HepG2 (cell line): ENCODE results near the gene FTL.

Source experiments
- ATF1 ChIP-seq: IDR thresholded peaks from 2 replicates; pipeline ENCODE4 v1.6.1; 2016; ENCODE audit warnings: mild to moderate bottlenecking, control low read depth
- ELF1 ChIP-seq: sonication (generic); formaldehyde crosslinking; IDR thresholded peaks from 2 replicates; pipeline ENCODE4 v1.4.0; 2020; ENCODE audit warnings: missing genetic modification reagents
- PTBP1 ChIP-seq: fragments of 200-400 bp; formaldehyde crosslinking; IDR thresholded peaks from 2 replicates; pipeline ENCODE4 v1.6.1; 2018; ENCODE audit warnings: low read length, low read depth; ENCODE audit not compliant: poor library complexity, severe bottlenecking
- SUZ12 ChIP-seq: fragments of 150-350 bp; IDR thresholded peaks from 2 replicates; pipeline ENCODE4 v1.6.1; 2014; ENCODE audit warnings: low read depth, low read length
- ZNF441 ChIP-seq: sonication (generic); formaldehyde crosslinking; IDR thresholded peaks from 2 replicates; pipeline ENCODE4 v1.7.0; 2021; ENCODE audit warnings: missing genetic modification reagents, borderline replicate concordance
- TF ChIP-seq, protein P1 (sequence below): sonication (generic); formaldehyde crosslinking; IDR thresholded peaks from 2 replicates; pipeline ENCODE4 v1.4.0; 2020; ENCODE audit warnings: mild to moderate bottlenecking, missing genetic modification reagents, borderline replicate concordance
- TF ChIP-seq, protein P2 (sequence below), 2 experiments: IDR thresholded peaks; 2 replicates each; pipeline ENCODE4 v1.6.1; 2011 to 2012; ENCODE audit warnings: low read length in 2 of 2, borderline replicate concordance in 1 of 2, low read depth in 1 of 2, mild to moderate bottlenecking in 1 of 2, moderate library complexity in 1 of 2
- TF ChIP-seq, protein P3 (sequence below): IDR thresholded peaks from 2 replicates; pipeline ENCODE4 v1.6.1; 2016; ENCODE audit warnings: low read depth, missing genetic modification reagents, missing compliant biosample characterization

DNA sequence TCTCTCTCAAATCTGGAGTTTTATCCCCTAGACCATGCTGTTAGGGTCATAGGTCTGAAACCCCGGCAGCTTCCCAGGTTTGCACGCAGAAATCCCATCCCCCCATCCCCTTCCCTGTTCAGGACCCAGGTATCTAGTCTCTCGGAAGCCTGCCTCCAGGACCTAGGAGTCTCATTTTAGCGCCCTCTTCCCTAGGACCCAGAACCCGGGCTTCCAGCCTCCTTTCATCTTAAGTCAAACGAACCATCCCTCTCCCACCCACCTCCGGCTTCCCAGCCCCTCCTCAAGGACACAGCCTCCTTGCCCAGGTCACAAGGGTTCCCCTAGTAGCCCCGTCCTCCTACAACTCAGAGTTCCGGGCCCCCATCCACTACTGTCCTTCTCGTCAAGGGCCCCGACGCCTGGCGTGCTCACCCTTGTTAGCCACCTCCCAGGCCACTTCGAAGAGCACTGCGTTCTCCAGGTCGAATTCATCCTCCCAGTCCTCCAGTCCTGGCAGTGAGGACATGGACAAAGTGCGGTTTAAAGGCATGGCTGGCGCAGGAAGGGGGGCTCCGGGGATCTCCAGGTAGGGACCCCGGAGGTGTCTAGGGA lies 27.6 kb downstream of the FTL start:
- TF ChIP-seq ZNF441 (CRISPR knock-in tag), result no peak
- no peak for TF ChIP-seq ATF1 (CRISPR knock-in tag)
- TF ChIP-seq ELF1, result no peak
- TF ChIP-seq, protein P1, sequence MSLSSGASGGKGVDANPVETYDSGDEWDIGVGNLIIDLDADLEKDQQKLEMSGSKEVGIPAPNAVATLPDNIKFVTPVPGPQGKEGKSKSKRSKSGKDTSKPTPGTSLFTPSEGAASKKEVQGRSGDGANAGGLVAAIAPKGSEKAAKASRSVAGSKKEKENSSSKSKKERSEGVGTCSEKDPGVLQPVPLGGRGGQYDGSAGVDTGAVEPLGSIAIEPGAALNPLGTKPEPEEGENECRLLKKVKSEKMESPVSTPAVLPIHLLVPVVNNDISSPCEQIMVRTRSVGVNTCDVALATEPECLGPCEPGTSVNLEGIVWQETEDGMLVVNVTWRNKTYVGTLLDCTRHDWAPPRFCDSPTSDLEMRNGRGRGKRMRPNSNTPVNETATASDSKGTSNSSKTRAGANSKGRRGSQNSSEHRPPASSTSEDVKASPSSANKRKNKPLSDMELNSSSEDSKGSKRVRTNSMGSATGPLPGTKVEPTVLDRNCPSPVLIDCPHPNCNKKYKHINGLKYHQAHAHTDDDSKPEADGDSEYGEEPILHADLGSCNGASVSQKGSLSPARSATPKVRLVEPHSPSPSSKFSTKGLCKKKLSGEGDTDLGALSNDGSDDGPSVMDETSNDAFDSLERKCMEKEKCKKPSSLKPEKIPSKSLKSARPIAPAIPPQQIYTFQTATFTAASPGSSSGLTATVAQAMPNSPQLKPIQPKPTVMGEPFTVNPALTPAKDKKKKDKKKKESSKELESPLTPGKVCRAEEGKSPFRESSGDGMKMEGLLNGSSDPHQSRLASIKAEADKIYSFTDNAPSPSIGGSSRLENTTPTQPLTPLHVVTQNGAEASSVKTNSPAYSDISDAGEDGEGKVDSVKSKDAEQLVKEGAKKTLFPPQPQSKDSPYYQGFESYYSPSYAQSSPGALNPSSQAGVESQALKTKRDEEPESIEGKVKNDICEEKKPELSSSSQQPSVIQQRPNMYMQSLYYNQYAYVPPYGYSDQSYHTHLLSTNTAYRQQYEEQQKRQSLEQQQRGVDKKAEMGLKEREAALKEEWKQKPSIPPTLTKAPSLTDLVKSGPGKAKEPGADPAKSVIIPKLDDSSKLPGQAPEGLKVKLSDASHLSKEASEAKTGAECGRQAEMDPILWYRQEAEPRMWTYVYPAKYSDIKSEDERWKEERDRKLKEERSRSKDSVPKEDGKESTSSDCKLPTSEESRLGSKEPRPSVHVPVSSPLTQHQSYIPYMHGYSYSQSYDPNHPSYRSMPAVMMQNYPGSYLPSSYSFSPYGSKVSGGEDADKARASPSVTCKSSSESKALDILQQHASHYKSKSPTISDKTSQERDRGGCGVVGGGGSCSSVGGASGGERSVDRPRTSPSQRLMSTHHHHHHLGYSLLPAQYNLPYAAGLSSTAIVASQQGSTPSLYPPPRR (CRISPR knock-in tag), result no peak
- TF ChIP-seq, protein P2, sequence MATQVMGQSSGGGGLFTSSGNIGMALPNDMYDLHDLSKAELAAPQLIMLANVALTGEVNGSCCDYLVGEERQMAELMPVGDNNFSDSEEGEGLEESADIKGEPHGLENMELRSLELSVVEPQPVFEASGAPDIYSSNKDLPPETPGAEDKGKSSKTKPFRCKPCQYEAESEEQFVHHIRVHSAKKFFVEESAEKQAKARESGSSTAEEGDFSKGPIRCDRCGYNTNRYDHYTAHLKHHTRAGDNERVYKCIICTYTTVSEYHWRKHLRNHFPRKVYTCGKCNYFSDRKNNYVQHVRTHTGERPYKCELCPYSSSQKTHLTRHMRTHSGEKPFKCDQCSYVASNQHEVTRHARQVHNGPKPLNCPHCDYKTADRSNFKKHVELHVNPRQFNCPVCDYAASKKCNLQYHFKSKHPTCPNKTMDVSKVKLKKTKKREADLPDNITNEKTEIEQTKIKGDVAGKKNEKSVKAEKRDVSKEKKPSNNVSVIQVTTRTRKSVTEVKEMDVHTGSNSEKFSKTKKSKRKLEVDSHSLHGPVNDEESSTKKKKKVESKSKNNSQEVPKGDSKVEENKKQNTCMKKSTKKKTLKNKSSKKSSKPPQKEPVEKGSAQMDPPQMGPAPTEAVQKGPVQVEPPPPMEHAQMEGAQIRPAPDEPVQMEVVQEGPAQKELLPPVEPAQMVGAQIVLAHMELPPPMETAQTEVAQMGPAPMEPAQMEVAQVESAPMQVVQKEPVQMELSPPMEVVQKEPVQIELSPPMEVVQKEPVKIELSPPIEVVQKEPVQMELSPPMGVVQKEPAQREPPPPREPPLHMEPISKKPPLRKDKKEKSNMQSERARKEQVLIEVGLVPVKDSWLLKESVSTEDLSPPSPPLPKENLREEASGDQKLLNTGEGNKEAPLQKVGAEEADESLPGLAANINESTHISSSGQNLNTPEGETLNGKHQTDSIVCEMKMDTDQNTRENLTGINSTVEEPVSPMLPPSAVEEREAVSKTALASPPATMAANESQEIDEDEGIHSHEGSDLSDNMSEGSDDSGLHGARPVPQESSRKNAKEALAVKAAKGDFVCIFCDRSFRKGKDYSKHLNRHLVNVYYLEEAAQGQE (IDR thresholded peaks at IDR 0.05; ENCODE audit: borderline replicate concordance in 1 of 2, low read depth in 1 of 2, low read length in 2 of 2), result no peak
- no peak for TF ChIP-seq SUZ12
- no peak for TF ChIP-seq PTBP1
- TF ChIP-seq, protein P3, sequence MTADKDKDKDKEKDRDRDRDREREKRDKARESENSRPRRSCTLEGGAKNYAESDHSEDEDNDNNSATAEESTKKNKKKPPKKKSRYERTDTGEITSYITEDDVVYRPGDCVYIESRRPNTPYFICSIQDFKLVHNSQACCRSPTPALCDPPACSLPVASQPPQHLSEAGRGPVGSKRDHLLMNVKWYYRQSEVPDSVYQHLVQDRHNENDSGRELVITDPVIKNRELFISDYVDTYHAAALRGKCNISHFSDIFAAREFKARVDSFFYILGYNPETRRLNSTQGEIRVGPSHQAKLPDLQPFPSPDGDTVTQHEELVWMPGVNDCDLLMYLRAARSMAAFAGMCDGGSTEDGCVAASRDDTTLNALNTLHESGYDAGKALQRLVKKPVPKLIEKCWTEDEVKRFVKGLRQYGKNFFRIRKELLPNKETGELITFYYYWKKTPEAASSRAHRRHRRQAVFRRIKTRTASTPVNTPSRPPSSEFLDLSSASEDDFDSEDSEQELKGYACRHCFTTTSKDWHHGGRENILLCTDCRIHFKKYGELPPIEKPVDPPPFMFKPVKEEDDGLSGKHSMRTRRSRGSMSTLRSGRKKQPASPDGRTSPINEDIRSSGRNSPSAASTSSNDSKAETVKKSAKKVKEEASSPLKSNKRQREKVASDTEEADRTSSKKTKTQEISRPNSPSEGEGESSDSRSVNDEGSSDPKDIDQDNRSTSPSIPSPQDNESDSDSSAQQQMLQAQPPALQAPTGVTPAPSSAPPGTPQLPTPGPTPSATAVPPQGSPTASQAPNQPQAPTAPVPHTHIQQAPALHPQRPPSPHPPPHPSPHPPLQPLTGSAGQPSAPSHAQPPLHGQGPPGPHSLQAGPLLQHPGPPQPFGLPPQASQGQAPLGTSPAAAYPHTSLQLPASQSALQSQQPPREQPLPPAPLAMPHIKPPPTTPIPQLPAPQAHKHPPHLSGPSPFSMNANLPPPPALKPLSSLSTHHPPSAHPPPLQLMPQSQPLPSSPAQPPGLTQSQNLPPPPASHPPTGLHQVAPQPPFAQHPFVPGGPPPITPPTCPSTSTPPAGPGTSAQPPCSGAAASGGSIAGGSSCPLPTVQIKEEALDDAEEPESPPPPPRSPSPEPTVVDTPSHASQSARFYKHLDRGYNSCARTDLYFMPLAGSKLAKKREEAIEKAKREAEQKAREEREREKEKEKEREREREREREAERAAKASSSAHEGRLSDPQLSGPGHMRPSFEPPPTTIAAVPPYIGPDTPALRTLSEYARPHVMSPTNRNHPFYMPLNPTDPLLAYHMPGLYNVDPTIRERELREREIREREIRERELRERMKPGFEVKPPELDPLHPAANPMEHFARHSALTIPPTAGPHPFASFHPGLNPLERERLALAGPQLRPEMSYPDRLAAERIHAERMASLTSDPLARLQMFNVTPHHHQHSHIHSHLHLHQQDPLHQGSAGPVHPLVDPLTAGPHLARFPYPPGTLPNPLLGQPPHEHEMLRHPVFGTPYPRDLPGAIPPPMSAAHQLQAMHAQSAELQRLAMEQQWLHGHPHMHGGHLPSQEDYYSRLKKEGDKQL (CRISPR knock-in tag), result no peak
